H9 (cell line): ENCODE data around the gene CA7. TPM values are rescaled to one million over a fixed set of nuclear protein-coding genes. Genes with fewer than 3 reads are reported as not detected.

ENCODE experiments used
- DNase-seq: peaks from one replicate; pipeline ENCODE4 v3.0.0-alpha.2; 2017
- H2AFZ ChIP-seq: one replicate; pipeline ENCODE4 v1.6.1; 2013; ENCODE audit warnings: mild to moderate bottlenecking, low read length, control low read depth, moderate library complexity
- H2AK5ac ChIP-seq: 2 replicates; pipeline ENCODE4 v1.6.1; 2013; ENCODE audit warnings: low read length, control low read depth, mixed read lengths; ENCODE audit not compliant: insufficient read length
- H2BK120ac ChIP-seq: one replicate; pipeline ENCODE4 v1.6.1; 2013; ENCODE audit warnings: low read depth, mild to moderate bottlenecking, low read length, control low read depth, inconsistent platforms; ENCODE audit not compliant: poor library complexity, severe bottlenecking
- H2BK12ac ChIP-seq: 2 replicates; pipeline ENCODE4 v1.6.1; 2013; ENCODE audit warnings: low read length, control low read depth, mixed read lengths, low read depth; ENCODE audit not compliant: insufficient read length
- H2BK15ac ChIP-seq: 2 replicates; pipeline ENCODE4 v1.6.1; 2013; ENCODE audit warnings: low read depth, low read length, control low read depth
- H2BK20ac ChIP-seq: one replicate; pipeline ENCODE4 v1.6.1; 2013; ENCODE audit warnings: low read depth, mild to moderate bottlenecking, low read length, control low read depth, inconsistent platforms; ENCODE audit not compliant: poor library complexity, severe bottlenecking
- H2BK5ac ChIP-seq: 2 replicates; pipeline ENCODE4 v1.6.1; 2013; ENCODE audit warnings: low read length, control low read depth, mixed read lengths; ENCODE audit not compliant: insufficient read length
- H3K14ac ChIP-seq: 2 replicates; pipeline ENCODE4 v1.6.1; 2013; ENCODE audit warnings: low read length, control low read depth; ENCODE audit not compliant: insufficient read depth
- H3K18ac ChIP-seq: 2 replicates; pipeline ENCODE4 v1.6.1; 2013; ENCODE audit warnings: low read depth, mild to moderate bottlenecking, mixed read lengths, low read length, control low read depth; ENCODE audit not compliant: insufficient read length
- H3K23ac ChIP-seq: 2 replicates; pipeline ENCODE4 v1.6.1; 2013; ENCODE audit warnings: low read length, control low read depth, mixed read lengths, low read depth; ENCODE audit not compliant: insufficient read length
- H3K23me2 ChIP-seq: 2 replicates; pipeline ENCODE4 v1.6.1; 2013; ENCODE audit warnings: low read depth, mild to moderate bottlenecking, mixed read lengths, low read length, control low read depth; ENCODE audit not compliant: insufficient read length, poor library complexity, severe bottlenecking
- H3K27ac ChIP-seq: 2 replicates; pipeline ENCODE4 v1.5.1; 2013; ENCODE audit warnings: low read length, control low read depth, mixed read lengths, low read depth; ENCODE audit not compliant: insufficient read length
- H3K27me3 ChIP-seq: 2 replicates; pipeline ENCODE4 v1.6.1; 2013; ENCODE audit warnings: low read length, control low read depth, inconsistent platforms; ENCODE audit not compliant: insufficient read depth
- H3K4ac ChIP-seq: 2 replicates; pipeline ENCODE4 v1.6.1; 2013; ENCODE audit warnings: low read depth, mild to moderate bottlenecking, control low read depth, inconsistent platforms, low read length, moderate library complexity
- H3K4me1 ChIP-seq: 2 replicates; pipeline ENCODE4 v1.6.1; 2013; ENCODE audit warnings: low read length, control low read depth, inconsistent platforms; ENCODE audit not compliant: insufficient read depth
- H3K4me2 ChIP-seq: 2 replicates; pipeline ENCODE4 v1.6.1; 2013; ENCODE audit warnings: low read length, control low read depth, mixed read lengths; ENCODE audit not compliant: insufficient read length, insufficient read depth
- H3K56ac ChIP-seq: 2 replicates; pipeline ENCODE4 v1.6.1; 2013; ENCODE audit warnings: low read depth, mild to moderate bottlenecking, mixed read lengths, low read length, control low read depth; ENCODE audit not compliant: insufficient read length
- H3K79me1 ChIP-seq: 2 replicates; pipeline ENCODE4 v1.6.1; 2013; ENCODE audit warnings: low read depth, mild to moderate bottlenecking, moderate library complexity, low read length, control low read depth, inconsistent platforms; ENCODE audit not compliant: insufficient read depth, poor library complexity, severe bottlenecking
- H3K79me2 ChIP-seq: 2 replicates; pipeline ENCODE4 v1.6.1; 2013; ENCODE audit warnings: low read length, control low read depth, inconsistent platforms; ENCODE audit not compliant: insufficient read depth
- H3K9ac ChIP-seq: 2 replicates; pipeline ENCODE4 v1.6.1; 2013; ENCODE audit warnings: low read length, control low read depth, mixed read lengths; ENCODE audit not compliant: insufficient read length; ENCODE audit errors: extremely low read depth
- H3K9me3 ChIP-seq: one replicate; pipeline ENCODE4 v1.6.1; 2013; ENCODE audit warnings: low read depth, low read length, inconsistent platforms; ENCODE audit not compliant: control insufficient read depth
- H3T11ph ChIP-seq: one replicate; pipeline ENCODE4 v1.6.1; 2013; ENCODE audit warnings: mild to moderate bottlenecking, low read length, control low read depth, inconsistent platforms
- H4K20me1 ChIP-seq: one replicate; pipeline ENCODE4 v1.6.1; 2013; ENCODE audit not compliant: control insufficient read depth, insufficient read length, insufficient read depth
- H4K5ac ChIP-seq: 2 replicates; pipeline ENCODE4 v1.6.1; 2013; ENCODE audit warnings: low read depth, mild to moderate bottlenecking, mixed read lengths, low read length, control low read depth; ENCODE audit not compliant: insufficient read length
- H4K8ac ChIP-seq: replicated peaks from 2 replicates; pipeline ENCODE4 v1.6.1; 2013; ENCODE audit warnings: low read length, control low read depth, mixed read lengths, low read depth; ENCODE audit not compliant: insufficient read length
- H4K91ac ChIP-seq: 2 replicates; pipeline ENCODE4 v1.6.1; 2013; ENCODE audit warnings: low read depth, mild to moderate bottlenecking, moderate library complexity, mixed read lengths, low read length, control low read depth; ENCODE audit not compliant: insufficient read length
- H3K27ac Mint-ChIP-seq, 3 experiments: 2 replicates in 2 of 3; 3 replicates in 1 of 3; pipeline ENCODE4 v1.8.0; 2020 to 2021; ENCODE audit warnings: mixed read lengths in 3 of 3, mild to moderate bottlenecking in 1 of 3, moderate library complexity in 1 of 3
- H3K27me3 Mint-ChIP-seq: 2 replicates; pipeline ENCODE4 v1.8.0; 2021; ENCODE audit warnings: low read depth, mild to moderate bottlenecking, moderate library complexity, mixed read lengths
- H3K36me3 Mint-ChIP-seq, 3 experiments: 2 replicates in 2 of 3; 3 replicates in 1 of 3; pipeline ENCODE4 v1.8.0; 2020 to 2021; ENCODE audit warnings: low read depth in 3 of 3, mixed read lengths in 3 of 3; ENCODE audit not compliant: insufficient read depth in 1 of 3
- H3K4me1 Mint-ChIP-seq, 2 experiments: 2 replicates each; pipeline ENCODE4 v1.8.0; 2020; ENCODE audit warnings: mixed read lengths in 2 of 2
- H3K4me3 Mint-ChIP-seq, 2 experiments: 2 replicates in 1 of 2; 3 replicates in 1 of 2; pipeline ENCODE4 v1.8.0; 2020 to 2021; ENCODE audit warnings: mild to moderate bottlenecking in 2 of 2, mixed read lengths in 2 of 2, moderate library complexity in 1 of 2
- H3K9me3 Mint-ChIP-seq, 2 experiments: 2 replicates in 1 of 2; 3 replicates in 1 of 2; pipeline ENCODE4 v1.8.0; 2020; ENCODE audit warnings: mild to moderate bottlenecking in 2 of 2, mixed read lengths in 2 of 2, moderate library complexity in 1 of 2
- CTCF ChIP-seq: fragments of 200-600 bp; sonication (generic); conservative IDR thresholded peaks from 3 replicates; pipeline ENCODE4 v1.8.0; 2021; ENCODE audit warnings: antibody characterized with exemption, mild to moderate bottlenecking
- total RNA-seq: library from RNA; stranded (reverse); gene quantifications from 2 replicates; pipeline ENCODE4 v1.2.1, GENCODE V29; 2021

CA7 gene
- total RNA-seq, 1 experiment from 2014 or later = 0.81 TPM

- H3K4me2 ChIP-seq = no peak overlapping the region
- H3K4ac ChIP-seq = no peak overlapping the region
- no peak overlapping the region for H3K18ac ChIP-seq
- no peak for TF ChIP-seq CTCF
- H2BK15ac ChIP-seq = no peak overlapping the region
- peaks cover 2% of the 10 kb centered on the region for H3K23me2 ChIP-seq
- no peak overlapping the region for H3K56ac ChIP-seq
- no peak overlapping the region for H3K14ac ChIP-seq
- no peaks in the 10 kb centered on the region for H3K27me3 ChIP-seq
- no peak overlapping the region for H3K23ac ChIP-seq
- no peak overlapping the region for H3T11ph ChIP-seq
- no peak overlapping the region for H2AK5ac ChIP-seq
- H2BK20ac ChIP-seq = no peak overlapping the region
- H4K91ac ChIP-seq = no peak overlapping the region
- H3K27me3 Mint-ChIP-seq = no peaks in the 10 kb centered on the region; the same call in 1 of the 2 replicates
- H3K4me1 ChIP-seq = no peaks in the 10 kb centered on the region
- H3K36me3 Mint-ChIP-seq = no peaks in the 10 kb centered on the region
- no peak overlapping the region for H2BK5ac ChIP-seq
- peaks cover 2 to 6% of the 10 kb centered on the region in 2 experiments; a peak in 2 of 4 replicates for H3K4me1 Mint-ChIP-seq
- no peaks in the 10 kb centered on the region for H3K79me2 ChIP-seq
- H3K27ac Mint-ChIP-seq = no peak overlapping the region
- no peak overlapping the region for H2AFZ ChIP-seq
- no peak overlapping the region for H4K5ac ChIP-seq
- no peak overlapping the region for H3K4me3 Mint-ChIP-seq
- H3K79me1 ChIP-seq = no peaks in the 10 kb centered on the region
- no peak for DNase-seq
- no peaks in the 10 kb centered on the region for H3K9me3 ChIP-seq
- H3K9ac ChIP-seq = no peak overlapping the region
- no peak overlapping the region for H4K8ac ChIP-seq
- no peak overlapping the region for H3K27ac ChIP-seq
- no peak overlapping the region for H2BK120ac ChIP-seq
- no peaks in the 10 kb centered on the region for H3K9me3 Mint-ChIP-seq
- H2BK12ac ChIP-seq = no peak overlapping the region
- H4K20me1 ChIP-seq = no peaks in the 10 kb centered on the region
Observed at GRCh38 chr16:66863707-66864106, 19.5 kb downstream of the CA7 start.
